CD4-positive, alpha-beta T cell treated with Interferon gamma for 1 hour (primary cell): ENCODE data around the gene GIT2.

Experiments
- DNase-seq: peaks from one replicate; pipeline ENCODE4 v3.0.0-alpha.2; 2020

GIT2 gene

GRCh38 chr12:109885616-109886015 lies 110.6 kb downstream of the GIT2 start:
- DNase-seq = no peak

- no peak for DNase-seq
Measured at GRCh38 chr12:109883461-109883860, 112.7 kb downstream of the GIT2 start.

GRCh38 chr12:109881752-109882151 lies 114.4 kb downstream of the GIT2 start:
- no peak for DNase-seq

- no peak for DNase-seq
Measured at GRCh38 chr12:109880938-109881337, 115.2 kb downstream of the GIT2 start.

- peak; percentile 90 for DNase-seq
Measured at GRCh38 chr12:109880043-109880931, 115.9 kb downstream of the GIT2 start, which contains the start of gene GLTP. Gene GLTP (minus strand): TSS chr12:109880541. CDS start chr12:109880374, 167 bp downstream.
